Esophagus (tissue), 2 donors: Measurements from ENCODE around the gene CD247. TPM values are rescaled to one million over a fixed set of nuclear protein-coding genes. Genes with fewer than 3 reads are reported as not detected.
A peak's percentile ranks its signal among the peaks of the same experiment; 100 is the strongest.

Source experiments
- H3K27ac ChIP-seq, 2 donors: one replicate each; pipeline ENCODE4 v1.5.1; 2013; ENCODE audit warnings: low read depth in 2 of 2, mild to moderate bottlenecking in 2 of 2, inconsistent platforms in 1 of 2, low read length in 1 of 2, moderate library complexity in 1 of 2
- H3K27me3 ChIP-seq, 2 donors: one replicate each; pipeline ENCODE4 v1.6.1; 2013; ENCODE audit warnings: low read length in 2 of 2, control low read depth in 1 of 2, mild to moderate bottlenecking in 1 of 2; ENCODE audit not compliant: insufficient read depth in 2 of 2, control insufficient read depth in 1 of 2
- H3K36me3 ChIP-seq, 2 donors: one replicate each; pipeline ENCODE4 v1.6.1; 2013; ENCODE audit warnings: low read length in 1 of 2; ENCODE audit not compliant: control insufficient read depth in 2 of 2, insufficient read depth in 2 of 2
- H3K4me1 ChIP-seq, 2 donors: one replicate each; pipeline ENCODE4 v1.6.1; 2013; ENCODE audit warnings: low read length in 1 of 2; ENCODE audit not compliant: control insufficient read depth in 2 of 2, insufficient read depth in 2 of 2
- H3K4me3 ChIP-seq, 2 donors: one replicate each; pipeline ENCODE4 v1.5.1; 2013; ENCODE audit warnings: low read length in 2 of 2, mild to moderate bottlenecking in 2 of 2, low read depth in 1 of 2, moderate library complexity in 1 of 2
- H3K9me3 ChIP-seq, 2 donors: one replicate each; pipeline ENCODE4 v1.6.1; 2013; ENCODE audit warnings: mild to moderate bottlenecking in 2 of 2, low read depth in 1 of 2, low read length in 1 of 2, moderate library complexity in 1 of 2; ENCODE audit not compliant: control insufficient read depth in 2 of 2, insufficient read depth in 1 of 2
- WGBS, 2 donors: extraction: QIAGEN DNeasy Blood & Tissue Kit; methylation state at CpG; one replicate each; pipeline ENCODE4 v1.1.7; 2013; 5-methylcytosine and 5-hydroxymethylcytosine counted together
- polyA plus RNA-seq, 2 donors: library from polyadenylated mRNA; stranded (reverse); fragments of 200-250 nt; gene quantifications; one replicate each; pipeline ENCODE4 v1.2.3, GENCODE V29; 2013
- donor health status: healthy with polysubstance abuse.
- donor health status: Bipolar disorder and iron deficiency.

The CD247 gene
- polyA plus RNA-seq, 2 donors: 1.3 to 1.6 TPM

DNA sequence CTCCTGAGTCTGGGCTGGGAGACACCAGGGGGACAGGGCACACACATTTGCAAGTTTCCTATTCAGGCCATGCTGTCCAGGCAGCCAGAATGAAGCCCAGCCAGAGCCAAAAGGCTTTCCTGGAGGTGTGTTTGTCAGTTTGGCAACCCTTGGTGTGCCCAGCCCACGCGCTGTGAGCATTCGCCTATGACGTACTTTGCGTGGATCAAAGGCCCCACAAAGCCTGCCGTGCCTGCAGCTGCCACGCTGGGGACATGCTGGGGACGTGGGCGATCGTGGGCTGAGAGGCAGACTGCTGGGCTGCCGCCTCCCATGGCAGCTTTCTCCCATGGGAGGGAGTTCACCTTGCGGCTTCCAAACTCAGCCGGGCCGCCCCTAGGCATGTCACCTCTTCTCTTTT is 57.5 kb downstream of the CD247 start:
- Histone ChIP-seq H3K36me3 (no peaks in the 10 kb centered on the region), H3K9me3 (no peaks in the 10 kb centered on the region), H3K27ac (no peak overlapping the region), H3K4me1 (no peaks in the 10 kb centered on the region), H3K27me3 (no peaks in the 10 kb centered on the region), H3K4me3 (no peak overlapping the region)
- 81 to 83% methylated on average over 14 of the region's 14 CpGs for WGBS, 2 donors

DNA sequence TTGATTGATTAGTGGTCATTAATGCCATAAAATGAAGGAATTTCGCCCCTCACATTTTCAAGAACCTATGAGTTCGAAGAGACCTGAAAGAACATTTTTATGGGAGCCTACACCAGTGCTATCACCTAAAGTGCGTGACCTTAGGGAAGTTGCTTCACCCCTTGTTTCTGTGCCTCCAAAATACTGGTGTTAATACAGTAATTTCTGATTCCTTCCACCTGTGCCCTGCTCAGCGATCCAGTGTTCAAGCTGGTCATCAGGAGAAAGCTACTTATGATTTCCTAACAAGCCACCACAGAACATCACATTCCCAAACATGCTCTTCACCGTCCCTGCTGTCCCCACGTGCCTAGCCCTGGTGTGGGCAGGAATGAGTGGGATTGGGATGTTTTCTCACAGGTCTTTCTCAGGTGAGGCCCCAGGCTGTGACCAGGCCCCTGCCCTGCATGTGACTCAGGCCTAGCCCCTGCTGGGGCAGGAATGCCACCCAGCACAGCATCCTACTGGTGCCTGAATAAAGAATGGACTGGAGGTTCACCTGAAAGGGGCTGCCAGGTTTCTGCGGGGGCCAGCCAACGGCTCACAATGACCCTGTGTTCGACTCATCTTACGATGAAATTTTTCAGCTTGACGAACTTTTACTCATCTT is 60.3 kb downstream of the CD247 start:
- no peaks in the 10 kb centered on the region for H3K36me3 ChIP-seq
- H3K4me3 ChIP-seq: no peak overlapping the region
- no peaks in the 10 kb centered on the region for H3K27me3 ChIP-seq
- H3K9me3 ChIP-seq: no peaks in the 10 kb centered on the region
- 76 to 79% methylated on average over 11 of the region's 11 CpGs for WGBS, 2 donors
- no peak overlapping the region for H3K27ac ChIP-seq
- peaks cover 0 to 2% of the 10 kb centered on the region in 2 donors for H3K4me1 ChIP-seq

DNA sequence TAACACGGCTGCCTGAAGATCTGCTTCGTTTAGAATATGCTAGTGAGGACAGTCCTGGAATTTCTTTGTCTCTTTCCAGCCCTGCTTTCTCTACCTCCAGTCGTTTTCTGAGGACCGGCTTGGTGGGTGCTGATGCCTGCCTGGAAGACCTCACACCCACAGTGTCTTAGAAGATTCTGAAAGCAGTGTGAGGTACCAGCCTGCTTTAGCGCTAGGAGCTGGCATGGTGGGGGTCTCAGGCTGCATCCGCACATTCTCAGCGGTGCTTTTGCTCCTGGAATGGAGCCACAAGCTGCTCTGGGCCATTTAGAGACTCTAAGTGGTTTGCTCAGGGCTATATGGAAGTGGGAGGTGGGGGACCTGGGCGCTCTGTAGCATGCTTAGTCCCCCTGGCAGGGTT is 61.4 kb downstream of the CD247 start:
- peaks cover 0 to 2% of the 10 kb centered on the region in 2 donors for H3K4me1 ChIP-seq
- no peaks in the 10 kb centered on the region for H3K36me3 ChIP-seq
- no peak overlapping the region for H3K27ac ChIP-seq
- no peak overlapping the region for H3K4me3 ChIP-seq
- 88 to 89% methylated on average over 8 of the region's 8 CpGs for WGBS, 2 donors
- H3K27me3 ChIP-seq: no peaks in the 10 kb centered on the region
- no peaks in the 10 kb centered on the region for H3K9me3 ChIP-seq

DNA sequence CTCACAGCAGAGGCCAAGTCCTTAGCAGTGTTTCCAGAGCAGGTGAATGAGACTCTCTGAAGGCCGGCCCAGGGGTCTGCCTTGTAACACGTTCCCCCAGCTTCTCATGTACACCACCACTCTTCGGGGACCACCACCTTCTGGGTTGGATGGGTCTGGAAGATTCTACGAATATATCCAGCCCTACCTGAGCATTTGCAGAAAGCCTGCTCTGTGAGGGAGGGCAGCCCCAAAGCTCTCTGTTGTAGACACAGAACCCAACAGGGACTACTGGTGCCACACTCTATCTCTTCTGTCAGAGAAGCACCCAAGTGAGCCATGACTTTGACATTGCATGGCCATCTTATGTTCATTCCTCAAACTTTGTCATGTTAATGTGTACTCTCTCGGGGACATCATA is 61.8 kb downstream of the CD247 start:
- H3K27ac ChIP-seq: no peak overlapping the region

DNA sequence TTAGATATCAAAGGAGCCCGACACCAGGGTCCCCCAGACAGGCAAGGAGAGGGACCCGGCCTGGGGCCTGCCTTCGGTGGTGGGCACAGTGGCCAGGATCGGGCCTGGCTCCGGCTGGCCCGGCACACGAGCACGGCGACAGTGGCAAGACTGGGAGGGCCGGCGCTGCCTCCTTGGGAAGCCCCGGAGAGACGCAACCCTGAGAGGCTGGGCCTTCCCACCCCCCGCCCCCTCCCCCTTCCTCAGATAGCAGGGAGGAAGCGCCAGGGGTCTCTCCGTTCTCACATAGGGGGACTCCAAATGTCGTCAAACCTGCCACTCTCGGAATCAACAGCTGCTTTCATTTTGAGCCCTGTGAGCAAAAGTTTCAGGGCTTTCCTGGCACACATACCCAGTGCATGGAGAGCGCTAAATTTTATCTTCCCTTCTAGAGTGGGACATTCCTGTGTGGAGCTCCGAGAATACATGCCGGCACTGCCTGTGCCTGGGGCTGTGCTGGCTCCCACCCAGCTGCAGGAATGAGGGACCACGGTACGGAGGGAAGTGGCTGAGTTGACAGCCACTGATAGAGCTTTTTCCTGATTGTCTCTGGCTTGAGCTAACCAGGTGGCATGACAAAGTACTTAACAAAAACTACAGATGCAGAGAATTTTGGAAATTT is 62.4 kb downstream of the CD247 start:
- Histone ChIP-seq H3K4me3 (peak overlapping the region; percentile 75 to 76), H3K27me3 (no peaks in the 10 kb centered on the region), H3K36me3 (no peaks in the 10 kb centered on the region), H3K9me3 (no peaks in the 10 kb centered on the region), H3K27ac (peak overlapping the region; percentile 62 to 67), H3K4me1 (peaks cover 0 to 2% of the 10 kb centered on the region in 2 donors)
- 1% methylated on average over 23 of the region's 23 CpGs for WGBS, 2 donors

More for the DNA sequence above, 61.8 kb downstream of the CD247 start:
- Histone ChIP-seq H3K4me3 (no peak overlapping the region), H3K36me3 (no peaks in the 10 kb centered on the region), H3K4me1 (peaks cover 0 to 2% of the 10 kb centered on the region in 2 donors), H3K9me3 (no peaks in the 10 kb centered on the region), H3K27me3 (no peaks in the 10 kb centered on the region)
- 84 to 95% methylated on average over 5 of the region's 5 CpGs for WGBS, 2 donors

DNA sequence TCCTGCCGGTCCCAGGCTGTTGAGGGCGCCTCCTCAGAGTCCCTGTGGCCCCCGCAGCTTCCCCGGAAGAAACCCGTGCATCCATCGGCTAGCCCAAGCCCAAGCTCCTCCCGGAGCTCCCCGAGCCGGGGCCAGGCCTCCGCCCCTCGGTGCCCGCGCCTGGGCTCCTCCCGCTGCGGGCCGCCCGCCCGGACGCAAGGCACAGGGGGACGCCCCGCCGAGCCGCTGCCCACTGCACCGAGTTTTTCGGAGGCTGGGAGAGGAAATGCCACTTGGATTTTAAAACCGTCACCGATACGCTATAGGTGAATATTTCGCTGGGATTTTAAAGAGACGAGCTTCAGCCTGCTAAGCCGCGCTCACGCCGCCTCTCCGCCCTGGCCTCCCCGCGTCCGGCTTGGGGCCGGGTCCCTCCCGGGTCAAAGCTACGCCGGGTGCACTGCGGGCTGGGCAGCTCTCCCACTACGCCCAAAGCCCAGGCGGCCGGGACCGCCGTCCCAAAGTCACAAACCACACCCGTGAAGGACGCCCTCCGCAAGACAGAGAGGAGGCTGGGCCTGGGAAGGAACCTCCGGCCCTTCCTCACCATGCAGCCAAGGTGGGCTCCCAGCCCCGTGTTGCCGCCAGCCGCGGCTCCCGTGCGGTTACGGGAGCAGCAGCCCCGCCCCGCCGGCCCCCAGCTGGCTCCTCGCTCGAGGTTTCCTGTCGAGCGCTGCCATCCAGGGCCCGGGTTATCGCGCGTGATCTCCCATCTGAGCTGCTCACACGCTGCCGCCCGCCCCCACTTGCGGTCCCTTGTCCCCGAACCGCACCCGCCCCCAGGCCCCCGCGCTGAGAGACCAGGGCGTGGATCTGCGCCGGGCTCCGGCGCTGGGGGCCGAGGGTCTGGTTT is 63.2 kb downstream of the CD247 start:
- Histone ChIP-seq H3K36me3 (no peaks in the 10 kb centered on the region), H3K4me1 (peaks cover 0 to 2% of the 10 kb centered on the region in 2 donors), H3K27me3 (no peaks in the 10 kb centered on the region), H3K27ac (peak overlapping the region; percentile 62 to 67), H3K4me3 (peak overlapping the region; percentile 75 to 76), H3K9me3 (no peaks in the 10 kb centered on the region)
- 0% methylated on average over 83 to 85 of the region's 85 CpGs for WGBS, 2 donors

DNA sequence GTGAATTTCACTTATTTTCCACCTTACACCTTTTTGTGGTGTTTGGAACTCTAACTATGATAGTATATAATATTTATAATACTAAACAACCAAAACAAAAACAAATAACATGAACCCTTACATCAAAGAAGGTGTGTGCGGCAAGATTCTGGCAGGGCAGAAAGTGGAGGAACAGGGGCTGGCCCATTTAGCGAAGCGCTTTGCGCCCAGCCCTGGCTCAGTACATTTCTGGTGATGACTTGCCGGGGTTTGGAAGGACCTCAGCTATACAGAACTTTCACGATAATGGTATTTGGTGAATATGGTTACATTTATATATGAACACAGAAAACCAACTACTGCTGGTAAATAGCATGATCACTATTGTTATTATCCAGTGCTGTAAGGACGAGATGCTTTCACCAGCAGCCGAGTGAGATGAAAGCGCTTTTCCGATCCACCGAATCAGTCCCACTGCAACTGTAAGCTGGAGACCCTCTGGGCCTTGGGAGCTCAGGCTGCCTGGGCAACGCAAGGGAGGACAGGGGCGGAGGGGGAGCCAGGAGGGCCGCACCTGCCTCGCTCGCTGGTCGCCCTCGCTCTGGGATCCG is 63.9 kb downstream of the CD247 start:
- Histone ChIP-seq H3K36me3 (no peaks in the 10 kb centered on the region), H3K9me3 (no peaks in the 10 kb centered on the region), H3K4me1 (peaks cover 0 to 2% of the 10 kb centered on the region in 2 donors), H3K27me3 (no peaks in the 10 kb centered on the region), H3K4me3 (peak overlapping the region; percentile 75 to 76), H3K27ac (peak overlapping the region; percentile 50 to 62)
- 26% methylated on average over 19 of the region's 19 CpGs for WGBS, 2 donors

DNA sequence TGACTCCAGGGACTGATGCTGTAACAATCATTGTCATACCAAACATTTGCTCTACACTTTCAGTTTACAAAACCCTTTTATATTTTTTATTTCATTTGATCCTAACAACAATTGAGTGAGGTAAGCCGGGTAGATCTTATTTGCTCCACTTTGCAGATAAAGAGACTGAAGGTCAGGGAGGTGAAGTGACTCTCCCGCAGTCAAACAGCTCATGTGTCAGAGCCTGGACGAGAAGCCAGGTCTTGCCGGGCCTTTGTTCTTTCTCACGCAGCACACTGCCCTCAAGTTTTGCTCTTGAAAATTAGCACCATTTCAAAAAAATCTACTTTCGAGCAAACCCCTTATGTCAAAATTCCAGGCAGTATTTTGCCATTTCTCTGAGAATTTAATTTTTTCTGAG is 65.2 kb downstream of the CD247 start:
- no peak overlapping the region for H3K27ac ChIP-seq
- no peaks in the 10 kb centered on the region for H3K27me3 ChIP-seq
- 56 to 87% methylated on average over 6 of the region's 6 CpGs for WGBS, 2 donors
- peaks cover 0 to 2% of the 10 kb centered on the region in 2 donors for H3K4me1 ChIP-seq
- no peak overlapping the region for H3K4me3 ChIP-seq
- H3K36me3 ChIP-seq: no peaks in the 10 kb centered on the region
- no peaks in the 10 kb centered on the region for H3K9me3 ChIP-seq

DNA sequence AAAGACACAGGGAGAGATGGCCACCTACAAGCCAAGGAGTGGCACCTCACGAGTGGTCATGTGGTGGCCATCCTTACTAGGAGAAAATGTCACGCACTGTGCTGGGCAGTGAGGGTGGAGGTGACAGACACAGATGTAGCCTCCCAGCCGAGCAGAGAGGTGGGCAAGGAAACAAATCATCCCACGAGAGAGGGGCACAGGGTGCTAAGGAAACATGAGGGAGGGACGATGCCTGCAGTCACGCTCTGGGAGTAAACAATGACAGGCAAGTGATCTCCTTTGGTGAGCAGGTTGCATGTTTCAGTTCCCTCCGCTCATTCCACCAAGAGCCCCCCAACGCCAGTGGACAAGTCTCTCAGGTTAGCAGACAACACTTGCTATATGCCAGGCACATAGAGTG is 65.8 kb downstream of the CD247 start:
- Histone ChIP-seq H3K27me3 (no peaks in the 10 kb centered on the region), H3K4me3 (no peak overlapping the region), H3K4me1 (peaks cover 0 to 2% of the 10 kb centered on the region in 2 donors), H3K36me3 (no peaks in the 10 kb centered on the region), H3K27ac (no peak overlapping the region), H3K9me3 (no peaks in the 10 kb centered on the region)
- 85 to 91% methylated on average over 8 of the region's 8 CpGs for whole genome bisulfite sequencing, 2 donors
